ENCODE data around the gene C1QL2.

C1QL2 gene

DNA sequence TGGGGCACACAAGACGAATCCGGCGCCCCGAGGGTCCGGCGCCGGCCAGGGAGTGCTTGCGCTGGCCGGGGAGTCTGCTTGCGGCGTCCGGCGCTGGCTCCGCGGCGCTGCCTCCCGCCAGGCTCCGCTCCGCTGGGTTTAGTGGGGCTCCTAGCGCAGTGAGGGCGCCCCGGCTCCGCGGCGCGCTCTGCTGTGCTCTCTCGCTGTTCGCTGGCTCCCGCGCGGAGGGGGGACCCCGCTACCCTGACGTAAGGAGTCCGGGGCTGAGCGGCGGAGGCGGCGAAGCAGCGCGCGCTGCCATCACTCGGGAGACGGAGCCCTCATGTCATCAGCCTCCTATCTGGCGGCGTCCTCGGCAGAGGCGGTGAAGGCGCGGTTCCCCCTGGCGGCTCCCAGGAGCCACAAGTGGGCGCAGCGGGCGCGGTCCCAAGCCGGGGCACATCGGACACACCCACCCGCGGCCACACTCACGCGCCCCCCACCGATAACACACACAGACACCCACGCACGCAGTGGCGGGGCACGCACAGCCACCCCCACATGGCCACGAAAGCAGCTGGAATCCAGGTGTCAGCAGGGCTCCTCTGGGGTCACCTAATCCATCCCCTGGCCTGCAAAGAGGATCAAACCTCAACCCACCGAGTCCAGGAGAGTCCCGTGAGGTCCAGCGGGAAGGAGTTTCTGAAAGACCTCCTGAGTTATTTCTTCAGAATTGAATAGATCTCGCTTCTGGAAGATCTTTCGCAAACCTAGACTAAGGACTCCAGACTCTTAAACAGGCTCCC, at the start of gene C1QL2:
Gene C1QL2 (minus strand): TSS at position 189 of the 785 bp plus-strand sequence. CDS start 482 bp downstream, outside the sequence.
- no peak within 1 kb of the TSS for H3K4me3 ChIP-seq (ENCODE audit: low read length)
- TF ChIP-seq ZNF274 (IDR thresholded peaks at IDR 0.05; ENCODE audit: low read depth, low read length): no peak

DNA sequence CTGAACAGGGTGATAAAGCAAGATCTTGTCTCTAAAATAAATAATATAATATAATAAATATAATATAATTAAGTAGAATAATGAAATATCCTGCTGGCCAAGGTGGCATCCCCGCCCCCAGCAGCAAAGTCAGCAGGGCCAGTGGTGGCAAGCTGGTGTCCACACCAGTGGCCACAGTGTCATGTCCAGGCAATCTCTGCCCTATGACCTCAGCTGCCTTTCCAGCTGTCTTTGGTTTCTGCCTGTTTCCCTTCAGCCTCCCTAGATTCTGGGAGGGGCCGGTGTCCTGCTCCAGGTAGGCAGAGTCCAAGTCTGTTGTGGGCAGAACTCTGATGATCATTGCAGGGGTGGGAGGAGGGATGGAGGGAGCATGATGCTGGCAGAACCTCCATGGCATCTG, 48.9 kb upstream of the C1QL2 start:
- TF ChIP-seq ZNF274 (IDR thresholded peaks at IDR 0.05; ENCODE audit: low read depth, low read length): no peak
- H3K4me3 ChIP-seq (ENCODE audit: low read length): no peak overlapping the region

DNA sequence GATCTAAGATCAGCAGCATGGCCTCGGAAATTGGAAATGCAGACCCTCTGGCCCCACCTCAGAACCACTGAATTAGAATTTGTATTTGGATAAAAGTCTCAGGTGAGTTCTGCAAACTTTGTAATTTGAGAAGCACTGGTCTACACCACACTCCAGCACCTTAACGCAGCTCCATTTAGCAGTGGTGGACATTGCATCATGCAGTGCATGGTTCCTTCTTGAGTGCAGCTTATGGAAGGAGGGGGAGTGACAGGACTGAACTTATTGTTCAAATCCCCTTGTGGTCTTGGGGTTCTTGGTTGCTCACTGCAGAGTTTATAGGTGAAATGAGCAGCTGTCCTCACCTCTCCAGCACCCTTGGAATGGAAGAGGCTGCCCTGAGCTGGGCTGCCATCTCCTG, 47.6 kb upstream of the C1QL2 start:
- no peak overlapping the region for H3K4me3 ChIP-seq (ENCODE audit: low read length)
- TF ChIP-seq ZNF274 (IDR thresholded peaks at IDR 0.05; ENCODE audit: low read depth, low read length): no peak

DNA sequence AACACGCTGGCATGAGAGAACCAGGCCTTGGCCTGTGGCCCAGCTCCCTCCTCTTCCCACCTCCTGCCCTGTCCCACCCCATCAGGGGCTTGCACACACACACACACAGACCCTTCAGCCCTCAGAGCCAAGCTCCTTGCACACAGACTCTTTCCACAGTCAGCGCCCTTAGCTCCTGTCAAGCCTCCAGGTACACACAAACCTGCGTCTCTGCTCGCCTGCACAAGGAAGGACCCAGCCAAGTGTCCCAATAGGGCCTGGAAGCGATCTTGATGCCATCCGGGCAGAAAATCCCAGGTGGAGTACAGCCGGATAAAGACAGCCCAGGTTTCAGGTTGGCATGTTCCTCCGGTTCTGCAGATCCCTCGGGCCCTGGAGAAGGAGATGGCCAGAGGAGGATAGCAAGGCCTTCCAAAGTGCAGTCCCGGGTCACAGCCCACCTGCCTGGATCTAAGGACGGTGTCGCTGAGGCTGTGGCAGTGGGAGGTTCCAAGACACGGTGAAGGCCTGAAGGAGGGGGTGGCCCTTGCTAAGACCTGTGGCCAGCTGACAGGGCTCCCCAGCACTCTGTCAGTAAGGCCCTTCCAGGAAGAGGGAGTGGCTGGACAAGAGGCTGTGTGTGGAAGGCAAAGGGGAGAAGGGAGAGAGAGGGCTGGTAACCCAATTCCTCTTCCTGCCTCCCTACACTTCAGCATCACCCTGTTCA, 46.6 kb upstream of the C1QL2 start:
- TF ChIP-seq ZNF274 (IDR thresholded peaks at IDR 0.05; ENCODE audit: low read depth, low read length): no peak
- H3K4me3 ChIP-seq (ENCODE audit: low read length): no peak overlapping the region

DNA sequence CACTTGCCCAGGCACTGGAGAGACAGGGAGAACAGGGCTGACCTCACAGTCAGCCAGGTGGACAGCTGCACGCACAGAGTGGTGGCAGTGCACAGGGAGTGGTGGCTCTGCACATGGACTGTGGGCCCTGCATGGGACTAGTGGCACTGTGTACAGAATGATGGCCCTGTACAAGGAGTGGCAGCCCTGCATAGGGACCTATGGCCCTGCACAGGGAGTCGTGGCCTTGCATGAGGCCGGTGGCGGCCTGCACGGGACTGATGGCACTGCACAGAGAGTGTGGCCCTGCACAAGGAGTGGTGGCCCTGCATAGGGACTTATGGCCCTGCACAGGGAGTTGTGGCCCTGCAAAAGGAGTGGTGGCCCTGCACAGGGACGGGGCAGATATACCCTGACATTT, 46.0 kb upstream of the C1QL2 start:
- TF ChIP-seq ZNF274 (IDR thresholded peaks at IDR 0.05; ENCODE audit: low read depth, low read length): no peak

DNA sequence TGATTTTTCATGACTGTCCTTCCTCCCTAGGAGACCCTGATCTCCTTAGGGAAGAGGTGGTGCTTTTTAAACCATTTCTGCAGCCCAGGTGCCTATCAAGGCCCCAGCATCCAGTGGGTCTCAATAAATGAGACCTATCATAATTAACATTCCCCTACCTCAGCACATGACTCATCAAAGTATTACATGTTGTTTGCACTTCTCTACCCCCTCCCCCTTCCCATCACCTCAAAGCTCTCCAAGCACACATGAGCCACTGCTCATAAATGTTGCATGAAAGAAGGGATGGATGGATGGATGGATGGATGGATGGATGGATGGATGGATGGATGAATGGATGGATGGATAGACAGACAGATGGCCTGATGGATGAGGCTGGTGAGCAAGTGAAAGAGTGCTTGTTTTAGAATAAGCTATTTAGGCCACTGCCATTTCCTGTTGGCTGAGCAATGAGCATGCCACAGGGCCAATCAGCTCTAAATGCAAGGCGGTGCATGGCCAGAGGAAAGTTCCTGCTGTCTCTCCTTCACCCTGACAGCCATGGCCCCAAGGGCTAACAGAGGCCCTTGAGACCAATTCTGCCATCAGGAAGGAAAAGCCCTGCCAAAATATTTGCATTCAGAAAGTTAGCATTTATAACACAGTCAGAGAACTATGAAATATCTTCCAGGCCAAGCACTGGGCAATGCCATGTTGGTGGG, 44.2 kb upstream of the C1QL2 start:
- no peak overlapping the region for H3K4me3 ChIP-seq (ENCODE audit: low read length)
- TF ChIP-seq ZNF274 (IDR thresholded peaks at IDR 0.05; ENCODE audit: low read depth, low read length): no peak

More for the DNA sequence above, 46.0 kb upstream of the C1QL2 start:
- no peak overlapping the region for H3K4me3 ChIP-seq (ENCODE audit: low read length)

DNA sequence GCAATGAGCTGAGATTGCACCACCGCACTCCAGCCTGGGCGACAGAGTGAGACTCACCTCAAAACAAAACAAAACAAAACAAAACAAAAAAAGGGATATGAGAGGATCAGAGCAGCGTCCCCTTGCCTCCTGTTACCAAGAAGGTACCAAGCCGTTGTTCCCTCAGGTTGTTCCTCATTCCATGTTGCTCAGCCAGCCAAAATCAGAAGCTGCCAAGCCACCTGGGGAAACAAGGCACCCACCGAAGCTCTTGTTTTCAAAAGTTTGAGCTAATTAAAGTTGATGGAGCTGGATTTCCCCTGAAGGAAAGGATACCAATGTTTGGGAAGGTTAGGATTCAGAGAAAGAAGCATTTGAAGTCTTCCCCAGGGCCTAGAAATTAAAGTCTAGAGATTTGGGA, 43.3 kb upstream of the C1QL2 start:
- TF ChIP-seq ZNF274 (IDR thresholded peaks at IDR 0.05; ENCODE audit: low read depth, low read length): no peak
- no peak overlapping the region for H3K4me3 ChIP-seq (ENCODE audit: low read length)

DNA sequence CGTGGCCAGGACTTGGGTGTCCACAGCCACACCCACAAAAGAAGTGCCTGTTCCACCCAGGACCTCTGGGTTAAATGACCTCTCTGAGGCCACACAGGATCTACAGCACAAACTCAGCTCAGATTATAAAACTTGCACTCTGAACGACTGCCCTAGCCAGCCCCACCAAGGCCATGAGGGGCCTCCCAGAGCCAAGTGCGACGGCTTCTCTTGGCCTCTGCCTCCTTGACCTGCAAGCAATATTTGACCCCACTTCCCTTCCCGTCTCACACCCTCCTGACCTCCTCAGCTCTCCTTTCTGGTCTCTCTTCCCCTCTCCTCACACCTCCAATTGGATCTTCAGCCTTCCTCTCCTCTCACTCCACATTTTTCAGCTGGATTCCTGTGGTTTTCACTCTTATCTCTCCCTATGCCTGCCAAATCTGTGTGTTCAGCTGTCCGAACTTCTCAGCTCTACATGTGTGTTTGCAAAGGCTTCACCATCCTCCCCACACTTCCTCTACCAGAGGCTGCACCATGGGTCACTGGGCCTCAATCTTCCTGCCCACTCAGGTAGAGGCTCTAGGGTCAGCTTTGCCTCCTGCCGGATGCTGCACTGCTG, 39.8 kb upstream of the C1QL2 start:
- no peak for TF ChIP-seq ZNF274 (IDR thresholded peaks at IDR 0.05; ENCODE audit: low read depth, low read length)
- no peak overlapping the region for H3K4me3 ChIP-seq (ENCODE audit: low read length)

DNA sequence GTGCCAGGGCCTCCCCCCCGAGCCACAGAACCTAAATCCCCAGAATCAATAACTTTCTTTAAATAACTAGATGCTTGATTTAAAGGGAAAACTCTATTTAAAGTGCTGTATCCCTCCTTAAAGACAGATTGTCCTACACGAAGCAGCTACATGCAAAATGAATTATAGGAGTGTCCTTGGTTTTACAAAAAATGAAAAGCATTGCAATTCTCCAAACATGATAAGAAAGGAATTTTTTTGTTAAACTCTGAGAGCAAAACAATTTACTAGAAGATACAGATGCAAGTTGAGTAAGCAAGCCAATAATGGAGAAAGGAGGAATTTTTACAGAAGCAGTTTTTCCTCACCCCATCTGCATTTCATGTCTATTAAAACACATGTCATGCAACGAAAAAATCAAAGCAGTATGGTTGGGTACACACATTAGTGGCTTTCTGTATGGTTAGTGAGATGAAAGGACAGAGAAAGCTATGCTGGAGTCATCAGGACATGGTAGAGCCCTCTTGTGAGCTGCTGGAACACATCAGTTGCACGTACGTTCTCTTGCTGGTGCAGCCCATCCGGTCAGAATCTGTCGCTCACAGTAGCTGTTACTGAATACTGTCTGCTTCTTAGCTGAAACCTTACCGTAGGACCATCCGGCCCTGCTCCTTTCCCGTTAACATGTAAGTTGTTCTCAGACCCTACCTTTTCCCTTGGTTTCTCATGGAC, 39.1 kb upstream of the C1QL2 start:
- TF ChIP-seq ZNF274 (IDR thresholded peaks at IDR 0.05; ENCODE audit: low read depth, low read length): no peak
- no peak overlapping the region for H3K4me3 ChIP-seq (ENCODE audit: low read length)

DNA sequence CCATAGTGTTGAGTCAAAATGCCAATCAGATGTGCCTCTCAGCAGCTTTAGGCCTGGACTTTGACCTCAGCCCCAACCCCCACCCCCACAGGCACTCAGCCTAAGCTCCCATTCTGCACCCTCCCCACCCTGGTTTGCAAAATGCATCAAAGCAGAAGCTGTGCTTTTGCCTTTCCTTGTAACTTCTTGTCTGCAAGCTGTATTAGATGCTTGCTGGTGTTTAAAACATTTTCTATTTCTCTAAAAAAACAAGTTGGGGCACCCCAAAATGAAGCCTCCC, 38.5 kb upstream of the C1QL2 start:
- TF ChIP-seq ZNF274 (IDR thresholded peaks at IDR 0.05; ENCODE audit: low read depth, low read length): no peak
- no peak overlapping the region for H3K4me3 ChIP-seq (ENCODE audit: low read length)

DNA sequence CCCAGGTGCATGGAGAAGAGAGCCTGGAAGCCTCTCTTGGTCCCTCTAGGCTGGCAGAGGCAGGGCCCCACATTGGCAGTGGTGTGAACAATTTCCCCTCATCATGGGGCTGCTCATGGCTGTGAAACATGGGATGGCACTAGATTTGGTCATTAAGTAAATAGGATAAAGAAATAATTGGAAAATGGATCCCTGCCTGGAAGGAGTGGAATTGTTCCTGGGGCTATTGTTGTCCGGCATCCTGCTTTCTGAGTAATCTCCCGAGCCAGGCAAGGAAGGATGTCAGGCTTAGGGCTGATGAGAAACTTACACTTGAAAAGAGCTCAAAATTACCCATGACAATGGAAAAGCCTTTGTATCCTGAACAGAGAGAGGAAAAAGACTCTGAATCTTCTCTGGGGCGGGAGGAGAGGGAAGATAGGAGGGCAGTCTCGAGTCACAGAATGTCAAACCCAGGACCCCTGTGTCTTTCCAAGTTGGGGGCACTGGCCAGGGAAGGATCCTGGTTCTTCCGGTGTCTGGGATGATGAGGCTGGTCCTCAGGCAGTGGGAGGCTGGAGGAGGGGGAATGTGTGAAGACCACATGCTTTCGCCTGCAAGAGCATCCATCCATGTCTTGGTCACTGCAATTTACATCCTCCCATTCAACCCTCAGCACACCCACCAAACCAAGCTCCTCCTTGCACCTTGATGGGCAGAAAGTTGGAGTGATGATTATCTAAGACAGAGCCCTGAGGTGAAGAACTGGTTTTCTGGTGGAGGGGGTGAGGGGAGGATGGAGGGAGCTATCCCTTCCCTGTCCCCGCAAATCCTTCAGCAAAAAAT, 38.0 kb upstream of the C1QL2 start:
- H3K4me3 ChIP-seq (ENCODE audit: low read length): no peak overlapping the region
- no peak for TF ChIP-seq ZNF274 (IDR thresholded peaks at IDR 0.05; ENCODE audit: low read depth, low read length)

DNA sequence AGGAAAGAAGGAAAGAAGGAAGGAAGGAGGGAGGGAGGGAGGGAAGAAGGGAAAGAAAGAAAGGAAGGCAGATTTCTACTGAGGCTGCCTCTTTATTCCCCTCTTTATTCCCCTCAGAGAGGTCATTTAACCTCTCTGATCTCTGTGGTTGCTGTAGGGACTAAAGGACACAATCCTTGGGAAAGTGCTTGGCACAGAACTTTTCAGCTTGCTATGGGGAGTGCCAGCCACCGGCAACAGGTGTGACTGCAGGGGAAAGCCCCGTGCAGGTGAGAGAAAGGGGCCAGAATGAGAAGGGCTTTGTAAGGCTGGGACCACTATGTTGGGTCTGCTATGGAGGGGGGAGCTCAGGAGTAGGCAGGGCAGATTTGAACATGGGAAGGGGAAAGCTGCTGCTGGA, 37.3 kb upstream of the C1QL2 start:
- no peak overlapping the region for H3K4me3 ChIP-seq (ENCODE audit: low read length)

DNA sequence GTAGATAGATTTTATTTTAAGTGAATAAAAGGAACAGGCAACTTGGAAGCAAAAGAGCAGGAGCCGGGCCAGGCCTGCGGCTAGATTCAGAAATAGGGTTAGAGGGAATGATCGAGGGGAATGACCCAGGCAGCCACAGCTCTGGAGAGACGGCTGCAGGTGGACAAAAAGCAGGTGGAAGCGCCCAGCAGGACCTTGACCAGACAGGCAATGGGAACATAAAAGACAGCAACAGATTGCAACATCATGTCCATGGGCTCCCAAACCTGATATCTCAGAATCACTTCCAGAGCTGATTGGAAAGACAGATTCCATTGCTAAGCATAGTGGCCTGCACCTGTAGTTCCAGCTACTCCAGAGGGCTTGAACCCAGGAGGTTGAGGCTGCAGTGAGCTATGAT, 36.5 kb upstream of the C1QL2 start:
- no peak overlapping the region for H3K4me3 ChIP-seq (ENCODE audit: low read length)
- TF ChIP-seq ZNF274 (IDR thresholded peaks at IDR 0.05; ENCODE audit: low read depth, low read length): no peak

More for the DNA sequence above, 37.3 kb upstream of the C1QL2 start:
- no peak for TF ChIP-seq ZNF274 (IDR thresholded peaks at IDR 0.05; ENCODE audit: low read depth, low read length)
